Stimulated activated CD4-positive, alpha-beta T cell treated with anti-CD3 and anti-CD28 coated beads, Interleukin-12 subunit alpha, Interleukin-12 subunit beta, amount 100 ng/mL, for 48 hours (primary cell): ENCODE results near the gene MACROD2.
"Not testable (repeated sequence)": the region's sequence is repeated elsewhere in the genome, so short reads cannot be mapped to it uniquely, and the experiment has no call there.

Source experiments
- DNase-seq, 3 donors: peaks; one replicate each; pipeline ENCODE4 v3.0.0-alpha.2; 2020; ENCODE audit warnings: low read depth in 2 of 3, low spot score in 1 of 3

MACROD2 gene

DNA sequence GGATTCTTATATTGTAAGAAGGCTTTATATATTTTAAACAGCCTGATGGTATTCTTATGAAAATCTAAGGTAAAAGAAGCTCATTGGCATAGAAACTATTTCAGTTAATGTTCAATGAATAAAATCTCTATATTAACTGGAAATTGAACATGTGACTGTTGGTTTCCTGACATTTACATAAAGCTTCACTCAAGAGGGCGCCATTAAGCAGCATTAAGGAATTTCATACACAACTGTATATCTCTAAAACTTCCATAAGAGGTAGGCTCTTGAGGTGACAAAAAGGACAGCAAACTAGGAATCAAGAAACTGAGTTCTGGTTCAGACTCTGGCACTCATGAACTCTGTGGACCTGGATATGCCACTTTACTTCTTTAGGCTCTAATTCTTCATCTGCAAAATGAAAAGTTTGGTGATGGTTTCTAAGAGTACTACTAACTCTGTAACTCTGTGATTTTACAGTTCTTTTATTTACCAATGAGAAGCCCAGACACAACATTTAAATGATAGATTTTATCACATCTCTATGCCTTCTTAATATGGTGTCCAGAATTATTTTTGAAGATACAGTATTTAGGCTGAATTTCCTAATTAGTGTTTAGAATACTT, 194.6 kb downstream of the MACROD2 start:
- DNase-seq: no peak

GRCh38 chr20:14191559-14191958, 196.2 kb downstream of the MACROD2 start:
- DNase-seq: no peak

GRCh38 chr20:14193443-14193842, 198.1 kb downstream of the MACROD2 start:
- DNase-seq: no peak

GRCh38 chr20:14193885-14194284, 198.6 kb downstream of the MACROD2 start:
- no peak for DNase-seq

DNA sequence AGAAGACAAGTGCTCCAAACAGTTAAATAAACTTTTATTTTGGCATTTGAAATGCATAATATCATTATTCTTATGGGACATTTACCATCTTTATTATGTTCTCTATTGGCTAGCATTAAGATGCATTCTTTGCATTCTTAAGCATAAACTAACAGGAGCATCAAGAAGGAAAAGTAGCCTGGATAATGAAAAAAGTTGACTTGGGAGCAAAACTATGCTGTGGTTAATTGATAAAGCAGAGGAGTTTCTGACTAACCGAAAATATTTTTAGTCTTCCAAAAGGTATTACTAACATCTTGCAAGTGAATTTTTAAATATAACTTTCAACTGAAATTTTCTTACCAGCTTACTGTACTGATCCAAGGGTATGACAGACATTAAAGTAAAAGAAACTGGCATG, 201.8 kb downstream of the MACROD2 start:
- no peak for DNase-seq

DNA sequence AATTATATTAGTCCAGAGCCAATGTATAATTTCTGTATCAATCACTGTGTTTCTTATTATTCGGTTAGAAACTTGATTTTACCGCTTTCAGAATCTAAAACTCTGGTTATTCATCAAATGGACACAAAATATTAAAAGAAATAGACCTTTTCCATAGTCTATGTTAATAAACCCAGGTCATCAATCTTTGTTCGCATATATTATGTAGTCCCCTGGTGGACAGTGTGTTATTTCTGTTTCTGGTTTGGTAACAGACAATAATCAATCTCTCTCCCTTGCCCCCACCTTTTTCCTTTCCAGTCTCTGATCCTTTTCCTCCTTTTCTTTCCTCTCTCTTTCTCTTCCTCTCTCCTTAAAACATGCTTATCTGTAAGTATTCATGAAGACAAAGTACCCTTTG, 203.1 kb downstream of the MACROD2 start:
- DNase-seq: no peak

GRCh38 chr20:14199111-14199510, 203.8 kb downstream of the MACROD2 start:
- no peak for DNase-seq

- DNase-seq: no peak
Measured at GRCh38 chr20:14203657-14204056, 208.3 kb downstream of the MACROD2 start.

DNA sequence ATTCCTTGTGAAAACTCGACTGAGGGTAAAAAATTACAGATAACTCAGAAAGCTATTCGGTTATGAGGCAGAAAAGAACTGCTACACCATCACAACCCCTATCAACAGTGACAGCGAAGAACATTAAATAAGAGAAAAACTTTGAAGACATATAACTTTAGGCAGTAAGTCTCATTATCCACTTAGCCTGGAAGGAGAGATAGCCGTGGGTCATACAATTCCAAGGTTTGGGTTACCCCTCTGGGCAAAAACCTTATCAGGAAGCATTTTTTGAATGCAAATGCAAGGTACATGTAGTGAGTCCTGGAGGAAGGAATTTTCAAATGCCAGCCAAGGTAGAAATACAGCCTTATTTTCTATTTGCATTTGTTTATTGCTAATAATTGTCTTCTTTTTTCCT, 212.3 kb downstream of the MACROD2 start:
- no peak for DNase-seq

DNA sequence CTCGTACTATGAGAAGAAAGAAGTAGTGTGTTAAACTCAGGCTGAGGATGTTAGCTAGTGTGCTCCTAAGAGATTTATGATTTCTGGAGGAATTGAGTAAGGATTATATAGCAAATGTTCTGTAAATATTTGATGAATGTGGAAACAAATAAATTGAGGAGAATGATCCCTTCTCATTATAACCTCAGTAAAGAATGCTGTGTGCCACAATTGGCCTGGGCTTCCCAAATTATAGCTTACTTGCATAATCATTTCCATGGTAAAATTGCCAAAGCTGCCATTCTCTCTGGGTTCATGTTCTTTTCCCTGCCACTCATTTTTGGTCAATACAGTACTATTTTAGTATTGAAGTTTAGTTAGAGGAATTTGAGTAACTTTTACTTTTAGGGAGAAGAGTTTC, 213.6 kb downstream of the MACROD2 start:
- DNase-seq: no peak

DNA sequence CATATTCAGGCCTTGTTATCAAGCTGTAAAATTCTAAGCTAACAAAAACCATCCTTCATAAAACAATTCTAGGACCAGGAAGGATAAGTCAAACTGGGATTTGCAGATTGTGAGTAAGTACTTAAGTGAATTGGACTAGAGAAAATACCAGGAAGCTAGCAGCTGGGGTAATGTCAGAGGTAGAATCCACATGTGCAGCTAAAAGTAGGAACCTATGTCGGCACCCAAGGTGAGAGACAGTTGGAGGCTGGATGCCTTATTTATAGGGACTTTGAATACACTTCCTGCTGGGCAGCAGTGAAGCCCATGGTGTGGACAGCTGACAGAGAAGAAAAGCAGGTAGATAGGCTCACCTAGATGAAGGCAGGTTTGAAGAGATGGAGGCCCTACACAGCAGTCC, 214.8 kb downstream of the MACROD2 start:
- no peak for DNase-seq

DNA sequence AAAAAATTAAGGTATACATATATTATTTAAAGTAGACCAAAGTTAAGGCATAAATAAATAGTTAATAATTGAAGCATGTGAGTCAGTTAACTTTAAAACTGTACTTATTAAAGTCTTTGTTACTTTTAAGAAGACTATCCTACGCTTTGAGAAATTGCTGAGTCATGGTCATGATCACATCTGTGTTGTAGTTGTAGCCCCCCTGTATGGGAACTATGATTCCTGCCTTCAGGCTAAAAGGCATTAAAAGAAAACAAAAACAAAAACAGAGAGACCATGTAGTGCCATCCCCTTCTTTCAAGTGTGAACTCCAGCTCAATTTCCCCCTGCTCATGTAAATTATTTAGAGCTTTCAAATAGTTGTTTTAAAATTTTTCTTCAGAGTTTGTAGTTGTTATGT, 218.7 kb downstream of the MACROD2 start:
- DNase-seq: no peak

GRCh38 chr20:14215880-14216279, 220.6 kb downstream of the MACROD2 start:
- DNase-seq: not testable (repeated sequence)

DNA sequence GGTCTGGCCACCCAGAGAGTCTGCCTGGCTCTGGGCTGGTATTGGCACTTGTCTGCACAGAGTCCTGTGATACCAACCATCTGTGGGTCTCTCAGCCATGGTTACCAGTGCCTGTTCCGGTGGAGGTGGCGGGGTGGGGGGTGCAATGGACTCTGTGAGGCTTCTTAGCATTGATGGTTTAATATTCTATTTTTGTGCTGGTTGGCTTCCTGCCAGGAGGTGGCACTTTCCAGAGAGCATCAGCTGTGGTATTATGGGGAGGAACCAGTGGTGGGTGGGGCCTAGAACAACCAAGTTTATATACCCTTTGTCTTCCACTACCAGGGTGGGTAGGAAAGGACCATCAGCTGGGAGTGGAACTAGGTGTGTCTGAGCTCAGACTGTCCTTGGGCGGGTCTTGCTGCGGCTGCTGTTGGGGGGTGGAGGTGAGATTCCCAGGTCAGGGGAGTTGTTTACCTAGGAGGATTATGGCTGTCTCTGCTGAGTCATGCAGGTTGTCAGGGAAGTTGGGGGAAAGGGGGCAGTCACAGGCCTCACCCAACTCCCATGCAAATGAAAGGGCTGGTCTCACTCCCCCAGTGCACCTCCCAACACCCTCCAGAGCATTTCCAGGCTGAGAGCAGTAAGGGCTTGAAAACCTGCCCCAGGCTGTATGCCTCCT, 224.6 kb downstream of the MACROD2 start:
- DNase-seq: no peak

- no peak for DNase-seq
Measured at GRCh38 chr20:14220986-14221385, 225.7 kb downstream of the MACROD2 start.

- DNase-seq: no peak
Measured at GRCh38 chr20:14223806-14224205, 228.5 kb downstream of the MACROD2 start.

DNA sequence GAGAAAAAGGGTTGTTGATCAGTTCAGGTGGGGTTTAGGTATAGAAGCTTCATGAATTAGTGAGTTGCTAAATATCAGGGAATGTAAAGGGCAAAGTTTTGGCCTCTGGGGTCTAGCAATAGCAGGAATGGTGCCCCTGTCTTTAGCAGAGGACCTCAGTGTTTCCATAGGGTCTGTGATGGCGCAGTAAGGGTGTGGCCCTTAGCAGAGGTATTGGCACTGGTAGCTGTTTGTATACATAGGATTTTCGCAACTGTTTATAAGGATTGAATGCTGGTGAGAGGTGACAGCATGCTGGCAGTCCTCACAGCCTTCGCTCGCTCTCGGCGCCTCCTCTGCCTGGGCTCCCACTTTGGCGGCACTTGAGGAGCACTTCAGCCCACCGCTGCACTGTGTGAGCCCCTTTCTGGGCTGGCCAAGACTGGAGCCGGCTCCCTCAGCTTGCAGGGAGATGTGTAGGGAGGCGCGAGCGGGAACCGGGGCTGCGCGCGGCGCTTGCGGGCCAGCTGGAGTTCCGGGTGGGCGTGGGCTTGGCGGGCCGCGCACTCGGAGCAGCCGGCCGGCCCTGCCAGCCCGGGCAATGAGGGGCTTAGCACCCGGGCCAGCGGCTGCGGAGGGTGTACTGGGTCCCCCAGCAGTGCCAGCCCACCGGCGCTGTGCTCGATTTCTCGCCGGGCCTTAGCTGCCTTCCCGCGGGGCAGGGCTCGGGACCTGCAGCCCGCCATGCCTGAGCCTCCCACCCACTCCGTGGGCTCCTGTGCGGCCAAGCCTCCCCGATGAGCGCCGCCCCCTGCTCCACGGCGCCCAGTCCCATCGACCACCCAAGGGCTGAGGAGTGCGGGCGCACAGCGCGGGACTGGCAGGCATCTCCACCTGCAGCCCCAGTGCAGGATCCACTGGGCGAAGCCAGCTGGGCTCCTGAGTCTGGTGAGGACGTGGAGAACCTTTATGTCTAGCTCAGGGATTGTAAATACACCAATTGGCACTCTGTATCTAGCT, 231.0 kb downstream of the MACROD2 start:
- DNase-seq: not testable (repeated sequence)

DNA sequence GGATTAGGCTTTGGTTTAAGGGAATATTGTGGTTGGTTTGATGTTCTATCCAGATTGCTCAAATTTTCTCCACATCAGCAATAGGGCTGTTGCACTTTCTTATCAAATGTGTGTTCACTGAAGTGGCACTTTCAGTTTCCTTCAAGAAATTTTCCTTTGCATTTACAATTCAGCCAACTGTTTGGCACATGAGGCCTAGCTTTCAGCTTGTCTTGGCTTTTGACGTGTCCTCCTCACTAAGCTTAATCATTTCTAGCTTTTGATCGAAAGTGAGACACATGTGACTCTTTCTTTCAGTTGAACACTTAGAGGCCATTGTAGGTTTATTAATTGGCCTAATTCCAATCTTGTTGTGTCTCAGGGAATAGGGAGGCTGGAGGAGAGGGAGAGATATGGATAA, 237.3 kb downstream of the MACROD2 start:
- no peak for DNase-seq

- DNase-seq: no peak
Measured at GRCh38 chr20:14234666-14235295, 239.5 kb downstream of the MACROD2 start.

GRCh38 chr20:14235355-14235754, 240.0 kb downstream of the MACROD2 start:
- no peak for DNase-seq

GRCh38 chr20:14245368-14245970, 250.2 kb downstream of the MACROD2 start:
- no peak for DNase-seq
